ENCODE data around the gene BMP2K.
A peak's percentile ranks its signal among the peaks of the same experiment; 100 is the strongest.

BMP2K gene

DNA sequence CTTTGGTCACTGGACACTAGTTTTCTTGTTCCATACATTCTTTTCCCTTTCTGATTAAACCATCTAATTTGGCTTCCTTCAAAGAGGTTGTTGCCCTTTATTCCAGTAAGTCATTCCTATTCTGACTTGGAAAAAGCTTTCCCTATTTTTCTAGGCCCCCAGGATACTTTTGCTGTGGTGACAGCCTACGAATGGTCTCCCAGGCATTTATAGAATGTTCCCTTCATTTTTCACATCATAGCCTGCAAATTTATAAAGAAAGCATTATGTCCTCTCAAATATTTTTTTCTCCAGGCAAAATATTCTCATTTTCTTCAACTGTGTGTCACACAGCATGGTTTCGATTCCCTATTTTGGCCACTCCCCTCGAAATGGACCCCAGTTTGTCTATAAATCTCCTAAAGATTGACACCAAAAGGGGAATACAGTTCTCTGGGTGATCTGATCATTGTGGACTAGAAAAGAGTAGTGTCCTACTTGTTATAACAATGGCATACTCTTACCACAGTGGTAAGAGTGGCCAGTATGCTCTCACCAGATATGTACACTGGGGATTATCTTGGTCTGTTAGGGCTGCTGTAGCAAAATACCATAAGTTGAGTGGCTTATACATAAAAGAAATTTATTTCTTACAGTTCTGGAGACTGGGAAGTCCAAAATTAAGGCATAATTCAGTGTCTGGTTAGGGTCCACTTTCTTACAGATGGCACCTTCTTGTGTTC is 41.5 kb upstream of the BMP2K start:
- Histone ChIP-seq H3K36me3 (ENCODE audit: insufficient read depth, low read length) (no peaks in the 10 kb centered on the region), H3K4me3 (ENCODE audit: low read length, poor library complexity, severe bottlenecking) (no peak overlapping the region), H3K9me2 (replicated peaks; ENCODE audit: low read depth, low read length) (no peaks in the 10 kb centered on the region), H2AFZ (ENCODE audit: low read length) (no peak overlapping the region), H3K4me2 (ENCODE audit: low read depth, low read length, poor library complexity, severe bottlenecking) (no peak overlapping the region), H3F3A (ENCODE audit: low read depth) (peaks cover 3% of the 10 kb centered on the region; the same call in 1 of the 2 replicates), H3K9ac (ENCODE audit: low read depth, low read length, poor library complexity, severe bottlenecking) (no peak overlapping the region), H3K4me1 (ENCODE audit: insufficient read depth, low read length, poor library complexity, severe bottlenecking) (peaks cover 30% of the 10 kb centered on the region), H4K20me1 (ENCODE audit: insufficient read depth, low read length, poor library complexity, severe bottlenecking) (no peaks in the 10 kb centered on the region), H3K9me3 (ENCODE audit: insufficient read depth, low read depth, low read length) (no peaks in the 10 kb centered on the region), H3K79me2 (ENCODE audit: insufficient read depth, low read length) (no peaks in the 10 kb centered on the region), H3K27me3 (ENCODE audit: insufficient read depth, low read length, poor library complexity, severe bottlenecking) (no peaks in the 10 kb centered on the region)
- TF ChIP-seq, protein P1, sequence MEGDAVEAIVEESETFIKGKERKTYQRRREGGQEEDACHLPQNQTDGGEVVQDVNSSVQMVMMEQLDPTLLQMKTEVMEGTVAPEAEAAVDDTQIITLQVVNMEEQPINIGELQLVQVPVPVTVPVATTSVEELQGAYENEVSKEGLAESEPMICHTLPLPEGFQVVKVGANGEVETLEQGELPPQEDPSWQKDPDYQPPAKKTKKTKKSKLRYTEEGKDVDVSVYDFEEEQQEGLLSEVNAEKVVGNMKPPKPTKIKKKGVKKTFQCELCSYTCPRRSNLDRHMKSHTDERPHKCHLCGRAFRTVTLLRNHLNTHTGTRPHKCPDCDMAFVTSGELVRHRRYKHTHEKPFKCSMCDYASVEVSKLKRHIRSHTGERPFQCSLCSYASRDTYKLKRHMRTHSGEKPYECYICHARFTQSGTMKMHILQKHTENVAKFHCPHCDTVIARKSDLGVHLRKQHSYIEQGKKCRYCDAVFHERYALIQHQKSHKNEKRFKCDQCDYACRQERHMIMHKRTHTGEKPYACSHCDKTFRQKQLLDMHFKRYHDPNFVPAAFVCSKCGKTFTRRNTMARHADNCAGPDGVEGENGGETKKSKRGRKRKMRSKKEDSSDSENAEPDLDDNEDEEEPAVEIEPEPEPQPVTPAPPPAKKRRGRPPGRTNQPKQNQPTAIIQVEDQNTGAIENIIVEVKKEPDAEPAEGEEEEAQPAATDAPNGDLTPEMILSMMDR (conservative IDR thresholded peaks at IDR 0.05; ENCODE audit: low read length): no peak
- no peak for TF ChIP-seq EZH2phosphoT487 (IDR thresholded peaks at IDR 0.05; ENCODE audit: borderline replicate concordance)

DNA sequence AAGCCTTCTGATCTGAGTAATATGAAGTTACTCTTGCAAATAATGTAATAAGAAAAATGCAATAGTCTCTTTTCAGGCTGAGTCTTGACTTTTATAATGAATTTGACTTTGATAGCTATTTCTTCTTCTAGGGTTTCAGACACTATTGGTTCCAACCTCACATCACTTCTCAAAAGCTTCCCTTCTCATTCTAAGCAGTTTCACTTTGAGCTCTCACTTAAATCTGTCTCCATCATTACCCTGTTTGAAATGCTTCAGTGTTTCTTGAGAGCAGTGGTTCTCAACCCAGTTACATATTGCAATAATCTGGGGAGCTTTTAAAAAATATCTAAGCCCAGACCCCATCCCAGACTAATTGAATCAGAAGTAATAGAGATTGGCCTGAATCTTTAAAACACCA is 40.5 kb upstream of the BMP2K start:
- Histone ChIP-seq H3K9me2 (replicated peaks; ENCODE audit: low read depth, low read length) (no peaks in the 10 kb centered on the region), H3K9ac (ENCODE audit: low read depth, low read length, poor library complexity, severe bottlenecking) (no peak overlapping the region), H3K4me2 (ENCODE audit: low read depth, low read length, poor library complexity, severe bottlenecking) (peak overlapping the region; percentile 37), H3K36me3 (ENCODE audit: insufficient read depth, low read length) (no peaks in the 10 kb centered on the region), H3K27me3 (ENCODE audit: insufficient read depth, low read length, poor library complexity, severe bottlenecking) (no peaks in the 10 kb centered on the region), H3K4me3 (ENCODE audit: low read length, poor library complexity, severe bottlenecking) (no peak overlapping the region), H3K4me1 (ENCODE audit: insufficient read depth, low read length, poor library complexity, severe bottlenecking) (peaks cover 30% of the 10 kb centered on the region), H3K9me3 (ENCODE audit: insufficient read depth, low read depth, low read length) (no peaks in the 10 kb centered on the region), H3F3A (ENCODE audit: low read depth) (peaks cover 3% of the 10 kb centered on the region; the same call in 1 of the 2 replicates), H2AFZ (ENCODE audit: low read length) (peak overlapping the region; percentile 76), H3K79me2 (ENCODE audit: insufficient read depth, low read length) (no peaks in the 10 kb centered on the region), H4K20me1 (ENCODE audit: insufficient read depth, low read length, poor library complexity, severe bottlenecking) (no peaks in the 10 kb centered on the region)
- TF ChIP-seq, protein P1 (conservative IDR thresholded peaks at IDR 0.05; ENCODE audit: low read length): no peak
- TF ChIP-seq EZH2phosphoT487 (IDR thresholded peaks at IDR 0.05; ENCODE audit: borderline replicate concordance): no peak

DNA sequence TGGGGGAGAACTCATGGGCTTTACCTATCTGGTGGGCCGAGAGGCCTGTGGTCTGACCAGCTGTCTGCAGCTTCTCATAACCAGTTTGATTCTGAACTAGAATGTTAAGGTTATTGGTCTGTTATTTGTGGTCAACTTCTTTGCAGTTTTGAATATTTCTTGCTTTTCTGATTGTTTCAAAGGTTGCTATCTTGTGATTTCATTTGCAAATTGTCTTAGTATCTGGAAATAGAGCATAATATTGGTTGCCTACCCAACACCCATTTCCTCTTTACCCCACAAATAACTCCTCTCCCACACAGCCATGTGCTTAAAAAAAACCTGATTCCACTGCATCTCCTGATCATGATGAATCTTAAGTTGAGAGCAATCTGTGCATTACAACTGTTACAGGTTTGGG is 39.1 kb upstream of the BMP2K start:
- H3K4me2 ChIP-seq (ENCODE audit: low read depth, low read length, poor library complexity, severe bottlenecking): peak overlapping the region; percentile 8
- H3F3A ChIP-seq (ENCODE audit: low read depth): peaks cover 3% of the 10 kb centered on the region; the same call in 1 of the 2 replicates
- peak overlapping the region; percentile 47; the same call in 1 of the 2 replicates for H2AFZ ChIP-seq (ENCODE audit: low read length)
- no peaks in the 10 kb centered on the region for H3K9me3 ChIP-seq (ENCODE audit: insufficient read depth, low read depth, low read length)
- no peak overlapping the region for H3K4me3 ChIP-seq (ENCODE audit: low read length, poor library complexity, severe bottlenecking)
- H3K9me2 ChIP-seq (replicated peaks; ENCODE audit: low read depth, low read length): no peaks in the 10 kb centered on the region
- H3K36me3 ChIP-seq (ENCODE audit: insufficient read depth, low read length): no peaks in the 10 kb centered on the region
- no peak overlapping the region for H3K9ac ChIP-seq (ENCODE audit: low read depth, low read length, poor library complexity, severe bottlenecking)
- H3K4me1 ChIP-seq (ENCODE audit: insufficient read depth, low read length, poor library complexity, severe bottlenecking): peaks cover 30% of the 10 kb centered on the region
- H3K79me2 ChIP-seq (ENCODE audit: insufficient read depth, low read length): no peaks in the 10 kb centered on the region
- H4K20me1 ChIP-seq (ENCODE audit: insufficient read depth, low read length, poor library complexity, severe bottlenecking): no peaks in the 10 kb centered on the region
- TF ChIP-seq, protein P1 (conservative IDR thresholded peaks at IDR 0.05; ENCODE audit: low read length): no peak
- TF ChIP-seq EZH2phosphoT487 (IDR thresholded peaks at IDR 0.05; ENCODE audit: borderline replicate concordance): no peak
- no peaks in the 10 kb centered on the region for H3K27me3 ChIP-seq (ENCODE audit: insufficient read depth, low read length, poor library complexity, severe bottlenecking)

Measured in Loucy (cell line).